Type B pancreatic cell (in vitro differentiated cells): ENCODE results near the gene PRKCE. TPM values are rescaled to one million over a fixed set of nuclear protein-coding genes. Genes with fewer than 3 reads are reported as not detected.

ENCODE experiments used
- DNase-seq: peaks from one replicate; pipeline ENCODE4 v3.0.0; 2021; ENCODE audit warnings: mixed read lengths; ENCODE audit not compliant: unreplicated experiment; ENCODE audit errors: extremely low spot score
- H3K27ac Mint-ChIP-seq: 2 replicates; pipeline ENCODE4 v1.8.0; 2021; ENCODE audit warnings: mild to moderate bottlenecking, mixed read lengths
- H3K27me3 Mint-ChIP-seq: 2 replicates; pipeline ENCODE4 v1.8.0; 2021; ENCODE audit warnings: mixed read lengths
- H3K36me3 Mint-ChIP-seq: 2 replicates; pipeline ENCODE4 v1.8.0; 2021; ENCODE audit warnings: mixed read lengths
- H3K4me1 Mint-ChIP-seq: one replicate; pipeline ENCODE4 v1.8.0; 2021; ENCODE audit warnings: mixed read lengths; ENCODE audit not compliant: unreplicated experiment
- H3K4me3 Mint-ChIP-seq: 2 replicates; pipeline ENCODE4 v1.8.0; 2021; ENCODE audit warnings: mild to moderate bottlenecking, mixed read lengths
- H3K9me3 Mint-ChIP-seq: 2 replicates; pipeline ENCODE4 v1.8.0; 2021; ENCODE audit warnings: mixed read lengths
- total RNA-seq: library from RNA; stranded (reverse); gene quantifications from 2 replicates; pipeline ENCODE4 v1.2.1, GENCODE V29; 2021; ENCODE audit warnings: low replicate concordance
- TF ChIP-seq, protein P1 (sequence below): fragments of 200-600 bp; sonication (generic); conservative IDR thresholded peaks from 2 replicates; pipeline ENCODE4 v1.5.0; 2021; ENCODE audit warnings: antibody characterized with exemption, mild to moderate bottlenecking

Gene PRKCE
- total RNA-seq, 1 donor from 2014 or later, result 21.2 TPM

DNA sequence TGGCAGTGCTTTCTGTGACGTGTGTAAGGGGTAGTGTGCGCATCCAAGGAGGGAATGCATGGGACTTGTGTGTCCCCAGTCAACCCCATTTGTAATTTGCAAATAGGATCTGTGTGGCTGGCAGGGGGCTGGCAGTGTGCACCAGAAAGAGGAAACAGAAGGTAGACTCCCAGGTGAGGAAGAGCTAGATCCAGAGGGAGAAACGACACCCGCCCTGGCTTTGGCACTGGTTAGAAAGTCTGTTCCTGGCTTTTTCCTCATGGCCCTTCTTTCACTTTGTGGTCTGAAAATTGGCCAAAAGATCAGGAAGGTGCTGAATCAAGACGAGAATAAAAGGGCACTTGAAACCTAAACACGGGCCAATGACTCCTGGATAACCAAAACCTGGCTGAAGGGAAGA lies 33.3 kb downstream of the PRKCE start:
- H3K27ac Mint-ChIP-seq, result no peak overlapping the region
- H3K4me3 Mint-ChIP-seq, result no peak overlapping the region
- TF ChIP-seq, protein P1, sequence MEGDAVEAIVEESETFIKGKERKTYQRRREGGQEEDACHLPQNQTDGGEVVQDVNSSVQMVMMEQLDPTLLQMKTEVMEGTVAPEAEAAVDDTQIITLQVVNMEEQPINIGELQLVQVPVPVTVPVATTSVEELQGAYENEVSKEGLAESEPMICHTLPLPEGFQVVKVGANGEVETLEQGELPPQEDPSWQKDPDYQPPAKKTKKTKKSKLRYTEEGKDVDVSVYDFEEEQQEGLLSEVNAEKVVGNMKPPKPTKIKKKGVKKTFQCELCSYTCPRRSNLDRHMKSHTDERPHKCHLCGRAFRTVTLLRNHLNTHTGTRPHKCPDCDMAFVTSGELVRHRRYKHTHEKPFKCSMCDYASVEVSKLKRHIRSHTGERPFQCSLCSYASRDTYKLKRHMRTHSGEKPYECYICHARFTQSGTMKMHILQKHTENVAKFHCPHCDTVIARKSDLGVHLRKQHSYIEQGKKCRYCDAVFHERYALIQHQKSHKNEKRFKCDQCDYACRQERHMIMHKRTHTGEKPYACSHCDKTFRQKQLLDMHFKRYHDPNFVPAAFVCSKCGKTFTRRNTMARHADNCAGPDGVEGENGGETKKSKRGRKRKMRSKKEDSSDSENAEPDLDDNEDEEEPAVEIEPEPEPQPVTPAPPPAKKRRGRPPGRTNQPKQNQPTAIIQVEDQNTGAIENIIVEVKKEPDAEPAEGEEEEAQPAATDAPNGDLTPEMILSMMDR, result no peak
- peaks cover 45% of the 10 kb centered on the region for H3K4me1 Mint-ChIP-seq
- H3K9me3 Mint-ChIP-seq, result no peaks in the 10 kb centered on the region
- H3K36me3 Mint-ChIP-seq, result no peaks in the 10 kb centered on the region
- peaks cover 8% of the 10 kb centered on the region for H3K27me3 Mint-ChIP-seq
- DNase-seq, result no peak

DNA sequence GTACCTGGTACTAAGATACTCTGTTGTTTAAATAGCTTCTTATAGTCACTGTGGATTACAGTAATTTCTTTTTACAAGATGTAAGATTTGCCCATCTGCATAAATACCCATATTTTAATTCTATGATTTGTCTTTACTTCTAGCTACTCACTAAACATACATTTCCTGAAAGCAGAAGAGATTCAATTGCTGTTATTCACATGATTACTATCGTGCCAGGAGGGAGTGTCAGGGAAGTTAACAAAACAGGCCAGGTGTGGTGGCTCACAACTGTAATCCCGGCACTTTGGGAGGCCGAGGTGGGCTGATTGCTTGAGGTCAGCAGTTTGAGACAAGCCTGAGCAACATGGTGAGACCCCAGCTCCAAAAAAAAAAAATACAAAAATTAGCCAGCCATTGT lies 33.8 kb downstream of the PRKCE start:
- no peaks in the 10 kb centered on the region for H3K9me3 Mint-ChIP-seq
- no peaks in the 10 kb centered on the region for H3K36me3 Mint-ChIP-seq
- peaks cover 8% of the 10 kb centered on the region for H3K27me3 Mint-ChIP-seq
- H3K4me3 Mint-ChIP-seq, result no peak overlapping the region
- no peak for DNase-seq
- TF ChIP-seq, protein P1, result no peak
- no peak overlapping the region for H3K27ac Mint-ChIP-seq
- peaks cover 45% of the 10 kb centered on the region for H3K4me1 Mint-ChIP-seq

DNA sequence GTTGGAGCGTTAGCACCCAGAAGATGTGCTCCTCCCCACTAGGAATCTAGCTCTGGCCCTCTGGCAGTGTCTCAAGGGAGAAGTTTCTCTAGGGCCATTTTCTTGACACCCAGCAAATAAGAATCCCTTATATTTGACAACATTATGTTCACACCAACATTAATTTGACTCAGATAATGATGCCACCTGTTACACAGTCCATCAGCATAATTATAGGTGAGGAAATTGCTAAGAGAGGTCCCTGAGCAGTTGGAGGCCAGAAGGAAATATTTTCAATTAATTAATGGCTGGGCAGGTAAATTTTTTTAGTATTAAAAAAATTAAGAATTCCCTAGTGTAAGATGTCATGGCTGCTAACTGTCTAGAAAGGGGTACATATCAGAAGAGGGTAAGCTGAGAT lies 36.5 kb downstream of the PRKCE start:
- DNase-seq, result no peak
- Mint-ChIP-seq H3K9me3 (no peaks in the 10 kb centered on the region), H3K4me1 (peaks cover 35% of the 10 kb centered on the region), H3K27ac (no peak overlapping the region), H3K4me3 (no peak overlapping the region), H3K27me3 (peaks cover 6% of the 10 kb centered on the region), H3K36me3 (no peaks in the 10 kb centered on the region)
- TF ChIP-seq, protein P1, result no peak

DNA sequence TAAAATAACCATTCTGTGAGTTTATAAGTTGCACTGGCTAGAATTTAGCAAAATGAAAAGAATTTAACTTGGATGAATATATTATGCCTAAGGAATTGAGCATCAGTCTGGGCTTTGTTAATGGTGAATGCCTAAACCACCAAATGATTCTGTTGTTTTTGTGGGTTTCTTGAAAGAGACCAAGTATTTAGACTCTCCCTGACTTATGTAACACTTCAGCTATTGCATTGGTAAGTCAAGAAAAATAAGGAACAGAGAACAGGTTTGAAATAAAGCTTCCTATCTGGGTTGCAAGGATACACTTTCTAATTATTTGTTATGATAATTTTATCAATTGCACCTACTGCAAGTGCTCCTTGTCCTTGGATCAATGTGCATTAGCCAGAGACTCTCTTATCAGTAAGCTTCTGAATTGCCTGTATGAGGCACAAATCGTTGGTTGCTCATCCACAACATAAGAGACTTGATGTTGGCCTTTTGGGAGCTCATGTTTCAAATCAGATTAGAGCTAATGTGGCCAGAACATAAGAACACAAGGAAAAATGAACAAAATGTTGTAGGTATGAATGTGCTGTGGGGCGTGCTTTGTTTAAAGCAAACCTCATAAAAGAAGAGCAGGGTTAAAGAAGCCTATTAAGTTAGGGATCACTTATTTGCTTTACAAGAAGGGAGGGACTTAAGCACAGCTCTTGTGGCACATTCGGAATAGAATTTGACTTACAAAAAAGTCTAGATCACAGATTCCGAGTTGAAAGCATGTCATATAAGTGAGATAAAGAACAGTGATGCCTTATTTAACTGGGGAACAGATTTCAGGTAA lies 37.2 kb downstream of the PRKCE start:
- no peak for DNase-seq
- Mint-ChIP-seq H3K9me3 (no peaks in the 10 kb centered on the region), H3K27me3 (peaks cover 5% of the 10 kb centered on the region), H3K36me3 (no peaks in the 10 kb centered on the region), H3K4me3 (no peak overlapping the region), H3K27ac (no peak overlapping the region), H3K4me1 (peaks cover 28% of the 10 kb centered on the region)
- TF ChIP-seq, protein P1, result no peak

DNA sequence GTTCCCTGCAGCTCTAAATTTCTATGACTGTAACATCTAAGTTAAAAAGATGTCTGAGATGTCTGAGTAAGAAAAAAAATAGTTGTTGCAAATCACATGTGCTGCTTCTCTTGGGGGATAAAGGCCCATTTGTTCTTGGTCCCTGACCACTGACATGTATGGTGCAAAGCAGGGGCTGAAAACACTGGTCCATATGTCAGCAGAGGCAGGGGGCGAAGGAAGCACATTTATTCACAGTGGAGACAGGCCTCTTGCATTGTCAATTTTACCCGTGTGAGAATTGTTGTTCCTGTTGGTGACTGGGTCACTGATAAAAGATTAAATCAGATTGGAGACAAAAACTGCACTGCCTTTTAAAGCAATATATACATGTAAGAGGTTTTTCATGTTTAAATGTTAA lies 38.8 kb downstream of the PRKCE start:
- Mint-ChIP-seq H3K4me1 (peaks cover 19% of the 10 kb centered on the region), H3K36me3 (no peaks in the 10 kb centered on the region), H3K9me3 (no peaks in the 10 kb centered on the region), H3K27me3 (no peaks in the 10 kb centered on the region), H3K27ac (no peak overlapping the region), H3K4me3 (no peak overlapping the region)
- no peak for DNase-seq
- TF ChIP-seq, protein P1, result no peak
